GM18526 (cell line): Measurements from ENCODE around the gene MRPL58.

ENCODE experiments used
- POLR2A ChIP-seq: IDR thresholded peaks from 3 replicates; pipeline ENCODE4 v1.6.1; 2011; ENCODE audit not compliant: insufficient read length; ENCODE audit errors: extremely low read depth

MRPL58 gene

GRCh38 chr17:75012346-75013091, at the start of gene MRPL58:
MRPL58 (plus strand) TSS chr17:75012670; CDS start chr17:75012687, 17 bp downstream.
- TF ChIP-seq POLR2A, result peak; percentile 86

- TF ChIP-seq POLR2A, result no peak
Measured at GRCh38 chr17:74963656-74964055, 48.8 kb upstream of the MRPL58 start.

- no peak for TF ChIP-seq POLR2A
Measured at GRCh38 chr17:74964246-74964761, 48.2 kb upstream of the MRPL58 start.

GRCh38 chr17:74964988-74965622, 47.4 kb upstream of the MRPL58 start:
- no peak for TF ChIP-seq POLR2A

GRCh38 chr17:74968361-74968780, 44.1 kb upstream of the MRPL58 start:
- no peak for TF ChIP-seq POLR2A

GRCh38 chr17:74970395-74970794, 42.1 kb upstream of the MRPL58 start:
- TF ChIP-seq POLR2A, result no peak

- no peak for TF ChIP-seq POLR2A
Measured at GRCh38 chr17:74971069-74971841, 41.2 kb upstream of the MRPL58 start.

- TF ChIP-seq POLR2A, result no peak
Measured at GRCh38 chr17:74971842-74972106, 40.7 kb upstream of the MRPL58 start.

GRCh38 chr17:74972107-74972972, 40.1 kb upstream of the MRPL58 start, which contains the start of gene HID1:
HID1 (minus strand) TSS chr17:74972759; CDS start chr17:74972656, 103 bp downstream.
- no peak for TF ChIP-seq POLR2A

GRCh38 chr17:74972973-74973328, 39.5 kb upstream of the MRPL58 start:
- no peak for TF ChIP-seq POLR2A

GRCh38 chr17:74975943-74976342, 36.5 kb upstream of the MRPL58 start:
- no peak for TF ChIP-seq POLR2A

GRCh38 chr17:74977802-74978201, 34.7 kb upstream of the MRPL58 start:
- no peak for TF ChIP-seq POLR2A

- no peak for TF ChIP-seq POLR2A
Measured at GRCh38 chr17:74978240-74978639, 34.2 kb upstream of the MRPL58 start.

GRCh38 chr17:74979408-74980146, 32.9 kb upstream of the MRPL58 start:
- TF ChIP-seq POLR2A, result no peak
